GM18861 (cell line): ENCODE data around the gene SLC2A3.
"Not testable (repeated sequence)": the region's sequence is repeated elsewhere in the genome, so short reads cannot be mapped to it uniquely, and the experiment has no call there.

Experiments
- ATAC-seq: cut with Tn5 transposase; IDR thresholded peaks from one replicate; pipeline ENCODE4 v1.9.1; 2021; ENCODE audit not compliant: unreplicated experiment

Gene SLC2A3

GRCh38 chr12:7951671-7952070, 15.7 kb upstream of the SLC2A3 start:
- ATAC-seq, result no peak

DNA sequence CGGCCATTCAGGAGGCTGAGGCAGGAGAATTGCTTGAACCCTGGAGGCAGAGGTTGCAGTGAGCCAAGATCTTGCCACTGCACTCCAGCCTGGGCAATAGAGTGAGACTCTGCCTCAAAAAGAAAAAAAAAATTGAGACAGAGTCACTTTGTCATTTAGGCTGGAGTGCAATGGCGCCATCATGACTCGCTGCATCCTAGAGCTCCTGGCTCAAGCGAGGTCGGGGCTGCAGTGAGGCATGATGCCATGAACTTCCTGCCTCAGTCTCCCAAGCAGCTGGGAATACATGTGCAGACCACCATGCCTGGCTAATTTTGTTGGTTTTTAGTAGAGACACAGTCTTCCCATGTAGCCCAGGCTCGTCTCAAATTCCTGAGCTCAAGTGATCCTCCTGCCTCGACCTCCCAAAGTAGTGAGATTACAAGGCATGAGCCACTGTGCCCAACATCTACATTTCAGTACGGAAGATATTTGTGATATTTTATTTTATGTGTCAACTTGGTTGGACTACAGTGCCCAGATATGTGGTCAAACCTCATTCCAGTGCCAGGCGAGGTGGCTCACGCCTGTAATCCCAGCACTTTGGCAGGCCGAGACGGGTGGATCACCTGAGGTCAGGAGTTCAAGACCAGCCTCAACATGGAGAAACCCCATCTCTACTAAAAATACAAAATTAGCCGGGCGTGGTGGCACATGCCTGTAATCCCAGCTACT, 14.4 kb upstream of the SLC2A3 start:
- not testable (repeated sequence) for ATAC-seq

DNA sequence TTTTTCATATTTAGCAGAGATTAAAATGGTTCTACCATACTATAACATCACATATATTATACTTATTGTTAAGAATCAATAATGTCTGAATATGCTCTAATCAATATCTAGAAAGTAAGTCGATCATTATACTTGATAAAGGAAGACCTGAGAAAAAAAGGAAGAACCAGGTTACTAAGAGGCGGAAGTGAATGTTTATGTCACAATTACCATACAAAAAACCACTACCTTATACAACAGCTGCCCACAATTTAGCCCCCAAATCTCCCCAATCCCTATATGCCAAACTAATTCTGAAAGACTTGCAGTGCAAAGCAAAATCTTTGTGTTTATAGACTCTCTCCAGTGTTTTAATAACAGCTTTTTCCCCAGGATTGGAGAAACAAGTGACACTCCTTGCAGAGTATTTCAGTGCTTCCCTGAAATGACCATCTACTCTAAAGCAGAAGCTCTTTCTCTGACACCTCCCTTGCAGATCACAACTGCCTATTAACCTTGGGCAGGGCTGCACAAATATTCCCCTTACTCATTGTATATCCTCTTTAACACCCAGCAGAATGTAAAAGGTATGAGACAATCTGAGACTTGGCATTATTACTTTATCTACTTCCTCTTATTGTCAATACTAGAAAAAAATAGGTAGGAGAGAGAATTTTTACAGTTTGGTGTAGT, 12.7 kb upstream of the SLC2A3 start:
- no peak for ATAC-seq

DNA sequence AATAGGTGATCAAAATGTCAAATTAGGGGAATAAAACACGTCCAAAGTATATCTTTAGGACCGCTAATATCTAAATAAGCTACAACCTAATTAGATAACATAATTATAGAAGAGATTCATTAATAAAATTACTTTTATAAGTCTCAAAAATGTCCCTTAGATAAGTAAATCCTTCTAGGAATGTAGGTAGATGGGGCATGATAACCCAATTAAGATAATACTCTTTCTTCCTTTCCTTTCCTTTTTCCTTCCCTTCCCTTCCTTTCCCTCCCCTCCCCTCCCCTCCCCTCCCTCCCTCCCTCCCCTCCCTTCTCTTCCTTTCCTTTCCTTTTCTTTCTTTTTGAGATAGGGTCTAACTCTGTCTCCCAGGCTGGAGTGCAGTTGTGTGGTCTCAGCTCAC, 11.0 kb upstream of the SLC2A3 start:
- ATAC-seq, result no peak

DNA sequence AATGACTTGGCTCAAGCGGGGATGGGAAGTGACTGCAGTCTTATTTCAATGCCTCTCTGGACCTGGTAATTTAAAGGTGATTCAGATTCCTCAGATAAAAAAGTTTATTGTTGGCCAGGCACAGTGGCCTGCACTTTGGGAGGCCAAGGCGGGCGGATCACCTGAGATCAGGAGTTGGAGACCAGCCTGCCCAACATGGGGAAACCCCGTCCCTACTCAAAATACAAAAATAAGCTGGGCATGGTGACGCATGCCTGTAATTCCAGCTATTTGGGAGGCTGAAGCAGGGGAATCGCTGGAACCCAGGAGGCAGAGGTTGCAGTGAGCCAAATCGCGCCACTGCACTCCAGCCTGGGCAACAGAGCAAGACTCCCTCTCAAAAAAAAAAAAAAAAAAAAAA, 8.8 kb upstream of the SLC2A3 start:
- ATAC-seq, result not testable (repeated sequence)

GRCh38 chr12:7940906-7941305, 4.9 kb upstream of the SLC2A3 start:
- no peak for ATAC-seq

DNA sequence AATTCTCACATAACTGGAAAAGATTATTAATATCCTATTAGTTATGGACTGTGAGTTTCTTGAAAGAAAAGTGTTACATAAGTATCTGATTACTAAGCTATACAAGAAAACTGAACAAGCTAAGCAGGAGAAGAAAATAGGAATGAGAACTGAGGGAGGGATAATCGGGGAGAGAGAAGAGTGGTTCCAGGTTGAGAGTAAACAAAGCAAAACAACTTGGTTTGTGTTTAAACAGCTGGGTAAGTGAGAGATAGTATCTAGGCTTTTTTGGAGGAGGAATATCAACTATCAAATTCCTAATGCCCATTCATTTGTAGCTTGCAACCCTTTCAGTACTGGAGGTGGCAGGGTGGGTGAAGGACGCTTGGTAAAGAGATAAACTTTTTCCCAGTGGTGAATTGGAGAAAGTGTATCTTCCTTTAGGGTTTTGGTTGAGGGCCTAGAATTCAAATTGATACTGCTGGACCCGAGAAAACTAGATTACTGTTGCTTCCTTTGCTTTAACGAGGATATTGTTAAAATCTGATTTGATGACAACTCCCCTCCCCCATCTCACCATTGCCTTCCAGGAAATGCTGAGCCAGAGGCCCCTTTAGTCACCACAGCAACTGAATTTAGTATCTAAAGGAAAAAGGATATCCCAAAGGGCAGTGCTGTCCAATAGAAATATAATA, 2.0 kb upstream of the SLC2A3 start:
- no peak for ATAC-seq

DNA sequence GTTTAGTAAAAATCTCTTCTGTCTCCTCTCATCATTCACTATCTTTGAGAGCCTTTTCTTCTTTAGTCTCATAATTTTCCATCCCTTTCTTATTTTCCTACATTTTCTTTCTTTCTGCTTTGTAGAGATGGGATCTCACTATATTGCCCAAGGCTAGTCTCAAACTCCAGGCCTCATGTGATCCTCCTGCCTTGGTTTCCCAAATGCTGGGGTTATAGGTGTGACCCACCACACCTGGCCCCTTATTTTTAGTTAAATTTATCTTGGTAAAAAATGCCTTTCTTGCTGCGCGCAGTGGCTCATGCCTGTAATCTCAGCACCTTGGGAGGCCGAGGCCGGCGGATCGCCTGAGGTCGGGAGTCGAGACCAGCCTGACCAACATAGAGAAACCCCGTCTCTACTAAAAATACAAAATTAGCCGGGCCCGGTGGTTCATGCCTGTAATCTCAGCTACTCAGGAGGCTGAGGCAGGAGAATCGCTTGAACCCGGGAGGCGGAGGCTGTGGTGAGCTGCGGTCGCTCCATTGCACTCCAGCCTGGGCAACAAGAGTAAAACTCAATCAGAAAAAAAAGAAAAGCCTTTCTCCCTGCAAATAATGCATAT, 996 bp downstream of the SLC2A3 start:
- ATAC-seq, result no peak

DNA sequence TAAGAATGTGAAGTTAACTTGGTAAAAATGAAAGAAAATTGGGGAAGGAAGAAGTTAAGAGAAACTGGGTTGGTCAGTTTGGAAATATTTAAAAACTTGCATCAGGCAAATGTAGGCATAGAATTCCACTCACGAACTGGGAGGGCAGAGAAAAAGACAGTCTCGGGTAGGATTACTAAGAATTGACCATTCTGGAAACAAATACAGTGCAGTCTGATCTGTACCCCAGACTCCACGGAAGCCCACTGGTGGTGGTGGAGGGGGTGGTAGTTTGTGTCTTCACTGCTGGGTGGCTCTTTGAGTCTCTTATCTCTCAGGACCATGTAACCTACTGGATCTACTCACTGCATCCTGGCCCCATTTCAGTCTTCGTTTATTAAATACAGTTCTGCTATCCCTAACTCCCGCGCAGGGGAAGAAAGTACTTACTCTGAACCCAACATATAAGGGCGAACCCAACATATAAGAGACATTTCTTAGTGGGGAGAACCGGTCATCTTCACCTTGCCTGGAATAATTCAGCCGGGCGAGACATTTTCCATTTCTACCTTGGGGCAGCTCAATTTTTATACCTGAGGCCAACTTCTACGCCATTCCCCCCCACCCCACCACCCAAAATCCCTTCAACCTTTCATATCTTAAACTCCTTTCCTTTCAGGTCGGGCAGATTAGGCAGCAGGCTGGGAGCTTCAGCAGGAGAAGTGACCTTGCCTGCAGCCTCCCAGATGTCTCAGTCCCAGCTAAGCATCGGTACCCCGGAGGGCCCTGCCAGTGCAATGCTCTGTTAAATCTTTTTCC, 1.7 kb downstream of the SLC2A3 start:
- no peak for ATAC-seq

- peak; percentile 77 for ATAC-seq
These were observed 2.7 kb downstream of the SLC2A3 start for GRCh38 chr12:7933255-7933726.

- ATAC-seq, result not testable (repeated sequence)
These were observed 3.3 kb downstream of the SLC2A3 start for GRCh38 chr12:7932599-7933240.

DNA sequence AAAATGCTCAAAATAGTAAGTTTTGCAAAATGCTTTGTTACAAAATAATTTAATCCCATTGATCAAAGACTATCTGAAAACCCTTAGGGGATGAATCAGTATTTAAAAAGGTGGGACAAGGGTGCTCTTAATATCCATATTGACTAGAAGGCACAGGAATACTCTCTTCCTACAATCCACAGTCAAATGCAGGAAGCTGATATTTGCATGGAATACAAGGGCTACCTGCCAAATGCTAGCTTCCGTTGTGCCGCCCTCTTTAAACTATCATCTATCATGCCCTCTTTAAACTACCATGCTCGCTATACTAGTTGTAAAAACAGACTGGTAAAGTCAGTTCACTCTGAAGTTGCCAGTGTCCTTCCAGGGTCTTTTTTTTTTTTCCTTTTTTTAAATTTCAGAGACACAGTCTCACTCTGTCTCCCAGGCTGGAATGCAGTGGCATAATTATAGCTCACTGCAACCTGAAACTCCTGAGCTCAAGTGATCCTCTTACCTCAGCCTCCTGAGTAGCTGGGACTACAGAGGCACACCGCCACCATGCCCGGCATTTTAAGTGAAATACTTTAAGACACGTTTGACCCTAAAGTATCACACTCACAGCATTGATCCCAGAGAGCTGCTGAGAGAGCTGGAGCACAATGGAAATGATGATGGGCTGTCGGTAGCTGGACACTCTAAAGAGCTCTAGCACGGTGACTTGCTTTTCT, 6.7 kb downstream of the SLC2A3 start:
- no peak for ATAC-seq

GRCh38 chr12:7927470-7927869, 8.5 kb downstream of the SLC2A3 start:
- no peak for ATAC-seq

DNA sequence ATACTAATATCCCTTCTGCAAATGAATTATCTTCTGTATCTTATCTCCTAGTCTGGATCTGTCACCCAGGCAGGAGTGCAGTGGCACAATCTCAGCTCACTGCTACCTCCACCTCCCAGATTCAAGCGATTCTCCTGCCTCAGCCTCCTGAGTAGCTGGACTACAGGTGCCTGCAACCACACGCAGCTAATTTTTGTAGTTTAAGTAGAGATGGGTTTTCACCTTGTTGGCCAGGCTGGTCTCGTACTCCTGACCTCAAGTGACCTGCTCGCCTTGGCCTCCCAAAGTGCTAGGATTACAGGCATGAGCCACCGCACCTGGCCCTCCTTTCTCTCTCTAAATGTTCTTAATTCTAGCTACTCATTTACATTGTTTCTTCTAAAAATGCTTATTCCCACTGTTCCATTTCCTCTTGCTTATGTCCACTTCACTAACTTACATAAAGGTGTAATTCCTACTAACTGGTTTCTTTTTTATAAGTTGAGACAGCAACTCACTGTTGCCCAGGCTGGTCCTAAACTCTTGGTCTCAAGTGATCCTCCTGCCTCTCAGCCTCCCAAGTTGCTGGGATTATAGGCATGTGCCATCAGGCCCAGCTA, 9.8 kb downstream of the SLC2A3 start:
- not testable (repeated sequence) for ATAC-seq

DNA sequence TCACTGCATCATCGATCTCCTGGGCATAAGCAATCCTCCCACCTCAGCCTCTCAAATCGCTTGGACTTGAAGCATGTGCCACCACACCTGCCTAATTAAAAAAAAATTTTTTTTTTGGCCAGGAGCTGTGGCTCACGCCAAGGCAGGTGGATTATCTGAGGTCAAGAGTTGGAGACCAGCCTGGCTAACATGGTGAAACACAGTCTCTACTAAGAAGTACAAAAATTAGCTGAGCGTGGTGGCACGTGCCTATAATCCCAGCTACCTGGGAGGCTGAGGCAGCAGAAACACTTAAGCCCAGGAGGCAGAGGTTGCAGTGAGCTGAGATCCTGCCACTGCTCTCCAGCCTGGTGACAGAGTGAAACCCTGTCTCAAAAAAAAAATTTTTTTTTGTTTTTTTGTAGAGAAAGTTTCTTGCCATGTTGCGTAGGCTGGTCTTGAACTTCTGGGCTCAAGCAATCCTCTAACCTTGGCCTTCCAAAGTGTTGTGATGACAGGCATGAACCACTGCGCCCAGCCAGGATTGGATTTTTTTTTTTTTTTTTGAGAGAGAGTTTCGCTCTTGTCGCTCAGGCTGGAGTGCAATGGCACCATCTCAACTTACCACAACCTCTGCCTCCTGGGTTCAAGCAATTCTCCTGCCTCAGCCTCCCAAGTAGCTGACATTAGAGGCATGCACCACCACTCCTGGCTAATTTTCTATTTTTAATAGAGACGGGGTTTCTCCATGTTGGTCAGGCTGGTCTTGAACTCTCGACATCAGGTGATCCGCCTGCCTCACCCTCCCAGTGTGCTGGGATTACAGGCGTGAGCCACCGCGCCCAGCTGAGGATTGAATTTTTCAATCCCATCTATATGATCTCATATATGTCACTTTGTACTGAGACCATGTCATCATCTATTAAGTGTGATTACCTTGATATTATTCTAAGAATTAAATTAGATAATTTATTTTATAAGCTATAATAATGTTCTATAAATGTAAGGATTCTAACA, 12.4 kb downstream of the SLC2A3 start:
- no peak for ATAC-seq

DNA sequence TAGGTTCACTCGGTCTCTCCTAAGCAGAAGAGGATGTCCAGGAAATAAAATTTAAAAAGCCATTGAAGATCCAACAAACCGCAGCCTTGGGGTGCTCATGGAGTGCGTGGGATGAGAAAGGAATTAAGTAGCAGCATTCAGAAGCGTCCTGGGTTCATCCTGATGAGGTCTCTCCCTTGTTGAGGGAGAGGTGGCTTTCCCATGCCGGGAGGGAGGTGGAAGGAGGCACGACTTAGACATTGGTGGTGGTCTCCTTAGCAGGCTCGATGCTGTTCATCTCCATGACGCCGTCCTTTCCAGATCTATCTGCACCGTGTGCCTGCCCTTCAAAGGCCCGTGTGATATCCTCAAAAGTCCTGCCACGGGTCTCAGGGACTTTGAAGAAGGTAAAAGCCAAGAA, 14.8 kb downstream of the SLC2A3 start:
- not testable (repeated sequence) for ATAC-seq

- ATAC-seq, result not testable (repeated sequence)
These were observed 17.8 kb downstream of the SLC2A3 start for GRCh38 chr12:7918268-7918590.
